GM12864 (cell line): Measurements from ENCODE around the gene LDLRAD4.

ENCODE experiments used
- DNase-seq: peaks from one replicate; pipeline ENCODE4 v3.0.0-alpha.2; 2011; ENCODE audit warnings: low read depth
- H3K4me3 ChIP-seq: 2 replicates; pipeline ENCODE4 v1.5.1; 2011; ENCODE audit warnings: mild to moderate bottlenecking, low read depth, low read length, control low read depth
- CTCF ChIP-seq: IDR thresholded peaks from 2 replicates; pipeline ENCODE4 v1.5.1; 2011; ENCODE audit warnings: low read depth, mild to moderate bottlenecking, moderate library complexity, low read length, control low read depth, inconsistent platforms; ENCODE audit errors: missing control alignments

Gene LDLRAD4

GRCh38 chr18:13568443-13569392 lies 350.2 kb downstream of the LDLRAD4 start:
- no peak for DNase-seq
- no peak for TF ChIP-seq CTCF
- H3K4me3 ChIP-seq: no peak overlapping the region

- no peak overlapping the region for H3K4me3 ChIP-seq
Measured at GRCh38 chr18:13570216-13570615, 351.7 kb downstream of the LDLRAD4 start.

GRCh38 chr18:13570856-13571495 lies 352.4 kb downstream of the LDLRAD4 start:
- H3K4me3 ChIP-seq: no peak overlapping the region
- TF ChIP-seq CTCF: no peak
- no peak for DNase-seq

More at GRCh38 chr18:13570216-13570615, 351.7 kb downstream of the LDLRAD4 start:
- TF ChIP-seq CTCF: no peak
- DNase-seq: no peak

- no peak for DNase-seq
- no peak overlapping the region for H3K4me3 ChIP-seq
- no peak for TF ChIP-seq CTCF
Measured at GRCh38 chr18:13572148-13572547, 353.6 kb downstream of the LDLRAD4 start.

- no peak overlapping the region for H3K4me3 ChIP-seq
- TF ChIP-seq CTCF: no peak
- no peak for DNase-seq
Measured at GRCh38 chr18:13572721-13573120, 354.2 kb downstream of the LDLRAD4 start.

GRCh38 chr18:13573750-13574149 lies 355.2 kb downstream of the LDLRAD4 start:
- DNase-seq: no peak
- no peak overlapping the region for H3K4me3 ChIP-seq
- no peak for TF ChIP-seq CTCF
